HepG2 (cell line): ENCODE data around the gene WWC1.

ENCODE experiments used
- CBFB ChIP-seq: sonication (generic); formaldehyde crosslinking; IDR thresholded peaks from 2 replicates; pipeline ENCODE4 v1.4.0; 2020; ENCODE audit warnings: missing genetic modification reagents
- DR1 ChIP-seq: sonication (generic); formaldehyde crosslinking; IDR thresholded peaks from 2 replicates; pipeline ENCODE4 v1.8.0; 2021; ENCODE audit warnings: mild to moderate bottlenecking, missing genetic modification reagents, inconsistent platforms
- GTF2F1 ChIP-seq: fragments of 150-350 bp; IDR thresholded peaks from 2 replicates; pipeline ENCODE4 v1.6.1; 2014; ENCODE audit warnings: low read length
- HINFP ChIP-seq: sonication (generic); formaldehyde crosslinking; IDR thresholded peaks from 2 replicates; pipeline ENCODE4 v1.4.0; 2020; ENCODE audit warnings: low read depth, mild to moderate bottlenecking, missing genetic modification reagents
- HNRNPH1 ChIP-seq: fragments of 200-400 bp; formaldehyde crosslinking; optimal IDR thresholded peaks from 2 replicates; pipeline ENCODE3; 2017; ENCODE audit warnings: mild to moderate bottlenecking, low read depth, low read length
- POLR2A ChIP-seq, 2 experiments: IDR thresholded peaks; 2 replicates each; pipeline ENCODE4 v1.6.1; 2011; ENCODE audit warnings: low read depth in 2 of 2, low read length in 2 of 2, mild to moderate bottlenecking in 1 of 2, moderate library complexity in 1 of 2; ENCODE audit not compliant: insufficient read depth in 1 of 2
- RAD21 ChIP-seq: fragments of 450-650 bp; formaldehyde crosslinking; IDR thresholded peaks from 2 replicates; pipeline ENCODE4 v1.5.0; 2020; ENCODE audit warnings: mild to moderate bottlenecking
- RBM39 ChIP-seq: fragments of 200-400 bp; formaldehyde crosslinking; IDR thresholded peaks from one replicate; pipeline ENCODE4 v1.6.1; 2018; ENCODE audit warnings: antibody characterized with exemption, mild to moderate bottlenecking, low read depth, low read length; ENCODE audit not compliant: poor library complexity, severe bottlenecking
- SP5 ChIP-seq: IDR thresholded peaks from 2 replicates; pipeline ENCODE4 v1.6.1; 2016; ENCODE audit warnings: low read depth, borderline replicate concordance
- TF ChIP-seq, protein P1 (sequence below), 2 experiments: sonication (generic) in 1 of 2; formaldehyde crosslinking in 1 of 2; IDR thresholded peaks; 2 replicates each; pipeline versions ENCODE4 v1.5.1 to v1.6.1; 2011 to 2020; ENCODE audit warnings: borderline replicate concordance in 1 of 2, low read depth in 1 of 2, low read length in 1 of 2, mild to moderate bottlenecking in 1 of 2, missing genetic modification reagents in 1 of 2, moderate library complexity in 1 of 2

DNA sequence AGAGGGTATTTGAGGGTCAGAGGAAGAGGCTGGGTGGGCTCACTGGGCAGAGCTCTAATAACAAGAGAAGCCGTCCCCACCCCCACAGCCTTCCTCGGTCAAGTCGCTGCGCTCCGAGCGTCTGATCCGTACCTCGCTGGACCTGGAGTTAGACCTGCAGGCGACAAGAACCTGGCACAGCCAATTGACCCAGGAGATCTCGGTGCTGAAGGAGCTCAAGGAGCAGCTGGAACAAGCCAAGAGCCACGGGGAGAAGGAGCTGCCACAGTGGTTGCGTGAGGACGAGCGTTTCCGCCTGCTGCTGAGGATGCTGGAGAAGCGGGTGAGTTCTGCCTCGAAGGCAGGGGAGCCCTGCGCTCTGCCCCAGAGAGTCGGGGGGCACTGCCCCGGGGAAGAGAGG, 173.2 kb downstream of the WWC1 start:
- TF ChIP-seq RAD21 (CRISPR knock-in tag) (no peak), POLR2A (IDR thresholded peaks at IDR 0.05; ENCODE audit: insufficient read depth in 1 of 2, low read depth in 2 of 2, low read length in 2 of 2) (no peak), HNRNPH1 (no peak), HINFP (CRISPR knock-in tag) (no peak), GTF2F1 (no peak), RBM39 (no peak), SP5 (no peak), CBFB (CRISPR knock-in tag) (no peak), DR1 (CRISPR knock-in tag) (no peak)
- TF ChIP-seq, protein P1, sequence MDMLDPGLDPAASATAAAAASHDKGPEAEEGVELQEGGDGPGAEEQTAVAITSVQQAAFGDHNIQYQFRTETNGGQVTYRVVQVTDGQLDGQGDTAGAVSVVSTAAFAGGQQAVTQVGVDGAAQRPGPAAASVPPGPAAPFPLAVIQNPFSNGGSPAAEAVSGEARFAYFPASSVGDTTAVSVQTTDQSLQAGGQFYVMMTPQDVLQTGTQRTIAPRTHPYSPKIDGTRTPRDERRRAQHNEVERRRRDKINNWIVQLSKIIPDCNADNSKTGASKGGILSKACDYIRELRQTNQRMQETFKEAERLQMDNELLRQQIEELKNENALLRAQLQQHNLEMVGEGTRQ (IDR thresholded peaks at IDR 0.05; ENCODE audit: low read depth, low read length) = no peak
- TF ChIP-seq, protein P1 (CRISPR knock-in tag; IDR thresholded peaks at IDR 0.05; ENCODE audit: borderline replicate concordance) = no peak
